ENCODE results near the gene TH. TPM values are rescaled to one million over a fixed set of nuclear protein-coding genes. Genes with fewer than 3 reads are reported as not detected.

Gene TH
- total RNA-seq, 1 donor = not detected

- no peak for TF ChIP-seq CTCF (IDR thresholded peaks at IDR 0.05; ENCODE audit: extremely low read depth, low read depth, low read length)
- Histone ChIP-seq H3K27ac (ENCODE audit: low read depth, low read length) (no peak overlapping the region), H3K4me3 (ENCODE audit: insufficient read depth, low read length) (no peak overlapping the region), H4K20me1 (ENCODE audit: insufficient read depth, low read length) (peaks cover 6% of the 10 kb centered on the region), H3K4me2 (ENCODE audit: insufficient read depth, low read length) (no peak overlapping the region), H3K4me1 (ENCODE audit: insufficient read depth, low read length) (peaks cover 11% of the 10 kb centered on the region), H3K36me3 (ENCODE audit: insufficient read depth, low read length) (no peaks in the 10 kb centered on the region), H3K27me3 (ENCODE audit: insufficient read depth, low read length) (peaks cover 83% of the 10 kb centered on the region), H2AFZ (ENCODE audit: low read length) (no peak overlapping the region), H3K79me2 (ENCODE audit: insufficient read depth, low read length) (no peaks in the 10 kb centered on the region), H3K9me3 (ENCODE audit: low read depth, low read length) (no peaks in the 10 kb centered on the region)
- DNase-seq (ENCODE audit: insufficient read length, low spot score, missing footprints) = no peak
These were observed 25.6 kb downstream of the TH start for GRCh38 chr11:2146051-2146450.

- Histone ChIP-seq H4K20me1 (ENCODE audit: insufficient read depth, low read length) (peaks cover 5% of the 10 kb centered on the region), H3K27ac (ENCODE audit: low read depth, low read length) (no peak overlapping the region), H3K4me2 (ENCODE audit: insufficient read depth, low read length) (no peak overlapping the region), H3K36me3 (ENCODE audit: insufficient read depth, low read length) (no peaks in the 10 kb centered on the region), H3K4me1 (ENCODE audit: insufficient read depth, low read length) (peaks cover 11% of the 10 kb centered on the region), H3K9me3 (ENCODE audit: low read depth, low read length) (no peaks in the 10 kb centered on the region), H3K79me2 (ENCODE audit: insufficient read depth, low read length) (no peaks in the 10 kb centered on the region), H3K27me3 (ENCODE audit: insufficient read depth, low read length) (peaks cover 87% of the 10 kb centered on the region), H2AFZ (ENCODE audit: low read length) (no peak overlapping the region), H3K4me3 (ENCODE audit: insufficient read depth, low read length) (no peak overlapping the region)
- TF ChIP-seq CTCF (IDR thresholded peaks at IDR 0.05; ENCODE audit: extremely low read depth, low read depth, low read length) = no peak
- DNase-seq (ENCODE audit: insufficient read length, low spot score, missing footprints) = no peak
These were observed 26.9 kb downstream of the TH start for GRCh38 chr11:2144544-2145248.

- Histone ChIP-seq H3K36me3 (ENCODE audit: insufficient read depth, low read length) (no peaks in the 10 kb centered on the region), H2AFZ (ENCODE audit: low read length) (no peak overlapping the region), H4K20me1 (ENCODE audit: insufficient read depth, low read length) (peaks cover 5% of the 10 kb centered on the region), H3K4me2 (ENCODE audit: insufficient read depth, low read length) (no peak overlapping the region), H3K27ac (ENCODE audit: low read depth, low read length) (no peak overlapping the region), H3K4me1 (ENCODE audit: insufficient read depth, low read length) (peaks cover 11% of the 10 kb centered on the region), H3K79me2 (ENCODE audit: insufficient read depth, low read length) (no peaks in the 10 kb centered on the region), H3K27me3 (ENCODE audit: insufficient read depth, low read length) (peaks cover 83% of the 10 kb centered on the region), H3K9me3 (ENCODE audit: low read depth, low read length) (no peaks in the 10 kb centered on the region), H3K4me3 (ENCODE audit: insufficient read depth, low read length) (no peak overlapping the region)
- no peak for TF ChIP-seq CTCF (IDR thresholded peaks at IDR 0.05; ENCODE audit: extremely low read depth, low read depth, low read length)
- DNase-seq (ENCODE audit: insufficient read length, low spot score, missing footprints) = no peak
These were observed 27.6 kb downstream of the TH start for GRCh38 chr11:2143799-2144543.

GRCh38 chr11:2143477-2143798 lies 28.2 kb downstream of the TH start:
- peaks cover 78% of the 10 kb centered on the region for H3K27me3 ChIP-seq (ENCODE audit: insufficient read depth, low read length)
- H3K9me3 ChIP-seq (ENCODE audit: low read depth, low read length) = no peaks in the 10 kb centered on the region
- H3K4me3 ChIP-seq (ENCODE audit: insufficient read depth, low read length) = no peak overlapping the region
- H3K27ac ChIP-seq (ENCODE audit: low read depth, low read length) = no peak overlapping the region
- peaks cover 11% of the 10 kb centered on the region for H3K4me1 ChIP-seq (ENCODE audit: insufficient read depth, low read length)
- H2AFZ ChIP-seq (ENCODE audit: low read length) = no peak overlapping the region
- peaks cover 5% of the 10 kb centered on the region for H4K20me1 ChIP-seq (ENCODE audit: insufficient read depth, low read length)
- DNase-seq (ENCODE audit: insufficient read length, low spot score, missing footprints) = no peak
- H3K4me2 ChIP-seq (ENCODE audit: insufficient read depth, low read length) = no peak overlapping the region
- H3K79me2 ChIP-seq (ENCODE audit: insufficient read depth, low read length) = no peaks in the 10 kb centered on the region
- no peak for TF ChIP-seq CTCF (IDR thresholded peaks at IDR 0.05; ENCODE audit: extremely low read depth, low read depth, low read length)
- no peaks in the 10 kb centered on the region for H3K36me3 ChIP-seq (ENCODE audit: insufficient read depth, low read length)

Measured in osteoblast (primary cell).